Nephron (organoid): ENCODE measurements around the gene GALNT9.

Source experiments
- H3K27ac Mint-ChIP-seq, 3 experiments: 2 replicates each; pipeline ENCODE4 v1.8.0; 2020; ENCODE audit warnings: mixed read lengths in 3 of 3, mild to moderate bottlenecking in 2 of 3, moderate library complexity in 1 of 3
- H3K27me3 Mint-ChIP-seq: 2 replicates; pipeline ENCODE4 v1.8.0; 2021; ENCODE audit warnings: low read depth, mild to moderate bottlenecking, moderate library complexity, mixed read lengths
- H3K36me3 Mint-ChIP-seq: 2 replicates; pipeline ENCODE4 v1.8.0; 2020; ENCODE audit warnings: low read depth, mixed read lengths
- H3K4me1 Mint-ChIP-seq: 2 replicates; pipeline ENCODE4 v1.8.0; 2020; ENCODE audit warnings: mixed read lengths
- H3K4me3 Mint-ChIP-seq, 3 experiments: 2 replicates each; pipeline ENCODE4 v1.8.0; 2020; ENCODE audit warnings: mild to moderate bottlenecking in 3 of 3, mixed read lengths in 3 of 3, moderate library complexity in 2 of 3
- H3K9me3 Mint-ChIP-seq: 2 replicates; pipeline ENCODE4 v1.8.0; 2020; ENCODE audit warnings: mixed read lengths
- TF ChIP-seq, protein P1 (sequence below), 3 experiments: fragments of 200-600 bp; sonication (generic); IDR thresholded peaks; one replicate each; pipeline ENCODE4 v1.5.0; 2021; ENCODE audit warnings: antibody characterized with exemption in 3 of 3; ENCODE audit not compliant: unreplicated experiment in 3 of 3

The GALNT9 gene

DNA sequence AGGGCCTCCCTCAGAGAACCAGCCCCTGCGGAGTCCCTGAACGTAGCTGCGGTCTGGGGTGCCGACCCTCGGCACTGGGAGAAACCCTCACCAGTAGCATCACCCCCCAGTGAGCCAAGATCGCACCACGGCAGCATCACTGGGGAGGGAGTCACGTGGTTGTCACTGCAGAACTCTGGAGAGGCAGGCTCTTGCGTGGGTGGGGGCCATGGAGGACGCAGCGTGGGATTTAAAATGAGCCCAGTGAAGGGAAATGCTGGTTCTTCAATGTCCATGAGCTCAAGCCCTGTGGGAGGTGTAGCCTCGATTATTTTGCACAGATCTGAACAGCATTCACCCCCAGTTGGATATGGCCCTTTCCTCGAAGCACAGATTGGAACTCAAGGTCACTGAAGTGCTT, 3.9 kb upstream of the GALNT9 start:
- Mint-ChIP-seq H3K27me3 (peaks cover 84% of the 10 kb centered on the region), H3K4me3 (no peak overlapping the region), H3K36me3 (no peaks in the 10 kb centered on the region), H3K9me3 (peaks cover 12% of the 10 kb centered on the region), H3K4me1 (peaks cover 11% of the 10 kb centered on the region), H3K27ac (no peak overlapping the region)
- TF ChIP-seq, protein P1, sequence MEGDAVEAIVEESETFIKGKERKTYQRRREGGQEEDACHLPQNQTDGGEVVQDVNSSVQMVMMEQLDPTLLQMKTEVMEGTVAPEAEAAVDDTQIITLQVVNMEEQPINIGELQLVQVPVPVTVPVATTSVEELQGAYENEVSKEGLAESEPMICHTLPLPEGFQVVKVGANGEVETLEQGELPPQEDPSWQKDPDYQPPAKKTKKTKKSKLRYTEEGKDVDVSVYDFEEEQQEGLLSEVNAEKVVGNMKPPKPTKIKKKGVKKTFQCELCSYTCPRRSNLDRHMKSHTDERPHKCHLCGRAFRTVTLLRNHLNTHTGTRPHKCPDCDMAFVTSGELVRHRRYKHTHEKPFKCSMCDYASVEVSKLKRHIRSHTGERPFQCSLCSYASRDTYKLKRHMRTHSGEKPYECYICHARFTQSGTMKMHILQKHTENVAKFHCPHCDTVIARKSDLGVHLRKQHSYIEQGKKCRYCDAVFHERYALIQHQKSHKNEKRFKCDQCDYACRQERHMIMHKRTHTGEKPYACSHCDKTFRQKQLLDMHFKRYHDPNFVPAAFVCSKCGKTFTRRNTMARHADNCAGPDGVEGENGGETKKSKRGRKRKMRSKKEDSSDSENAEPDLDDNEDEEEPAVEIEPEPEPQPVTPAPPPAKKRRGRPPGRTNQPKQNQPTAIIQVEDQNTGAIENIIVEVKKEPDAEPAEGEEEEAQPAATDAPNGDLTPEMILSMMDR (IDR thresholded peaks at IDR 0.05; ENCODE audit: unreplicated experiment in 3 of 3): no peak

GRCh38 chr12:132330549-132330881, 1.1 kb upstream of the GALNT9 start:
- peaks cover 12% of the 10 kb centered on the region for H3K9me3 Mint-ChIP-seq
- H3K4me3 Mint-ChIP-seq: peak overlapping the region; percentile 9 to 38 (median 23)
- H3K36me3 Mint-ChIP-seq: no peaks in the 10 kb centered on the region
- TF ChIP-seq, protein P1 (IDR thresholded peaks at IDR 0.05; ENCODE audit: unreplicated experiment in 3 of 3): no peak
- H3K4me1 Mint-ChIP-seq: peaks cover 22% of the 10 kb centered on the region
- peaks cover 85% of the 10 kb centered on the region for H3K27me3 Mint-ChIP-seq
- H3K27ac Mint-ChIP-seq: no peak overlapping the region

DNA sequence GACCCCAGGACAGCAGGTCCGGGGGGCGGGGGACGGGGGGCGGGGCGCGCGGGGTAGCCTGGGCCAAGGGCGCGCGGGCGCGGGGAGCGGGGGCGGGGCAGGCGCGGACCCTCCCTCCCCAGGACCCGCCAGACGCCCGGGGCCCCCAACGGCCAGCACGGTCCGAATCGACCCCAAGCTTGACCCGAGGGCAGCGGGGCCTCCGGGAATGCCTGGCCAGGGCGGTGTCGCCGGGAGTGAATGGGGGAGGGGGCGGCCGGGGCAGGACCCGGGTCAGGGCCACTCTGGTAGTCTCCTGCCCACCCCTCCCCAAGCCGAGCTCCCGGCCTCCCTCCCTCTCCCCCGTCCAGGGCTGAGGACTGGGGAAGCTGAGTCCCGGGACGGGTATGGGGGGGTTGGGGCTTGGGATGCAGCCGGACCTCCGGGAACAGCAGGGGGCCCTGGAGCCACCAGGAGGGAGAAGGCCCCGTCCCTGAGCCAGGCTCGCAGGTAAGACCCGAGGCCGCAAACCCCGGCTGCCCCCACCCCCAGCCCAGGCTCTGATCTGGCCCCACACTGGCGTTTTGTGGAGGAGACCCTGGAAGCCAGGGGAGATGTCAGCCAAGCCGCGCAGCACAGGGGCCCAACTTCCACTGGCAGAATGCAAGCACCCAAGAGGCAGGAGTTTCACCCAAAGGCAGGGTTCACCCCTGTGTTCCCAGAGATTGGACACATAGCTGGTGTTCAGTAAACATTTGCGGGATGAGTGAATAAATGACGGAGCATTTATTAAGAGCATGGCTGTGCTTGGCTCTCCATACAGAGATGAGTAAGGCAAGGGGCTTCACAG, 545 bp upstream of the GALNT9 start:
- peaks cover 22% of the 10 kb centered on the region for H3K4me1 Mint-ChIP-seq
- H3K27ac Mint-ChIP-seq: no peak overlapping the region
- peaks cover 85% of the 10 kb centered on the region for H3K27me3 Mint-ChIP-seq

DNA sequence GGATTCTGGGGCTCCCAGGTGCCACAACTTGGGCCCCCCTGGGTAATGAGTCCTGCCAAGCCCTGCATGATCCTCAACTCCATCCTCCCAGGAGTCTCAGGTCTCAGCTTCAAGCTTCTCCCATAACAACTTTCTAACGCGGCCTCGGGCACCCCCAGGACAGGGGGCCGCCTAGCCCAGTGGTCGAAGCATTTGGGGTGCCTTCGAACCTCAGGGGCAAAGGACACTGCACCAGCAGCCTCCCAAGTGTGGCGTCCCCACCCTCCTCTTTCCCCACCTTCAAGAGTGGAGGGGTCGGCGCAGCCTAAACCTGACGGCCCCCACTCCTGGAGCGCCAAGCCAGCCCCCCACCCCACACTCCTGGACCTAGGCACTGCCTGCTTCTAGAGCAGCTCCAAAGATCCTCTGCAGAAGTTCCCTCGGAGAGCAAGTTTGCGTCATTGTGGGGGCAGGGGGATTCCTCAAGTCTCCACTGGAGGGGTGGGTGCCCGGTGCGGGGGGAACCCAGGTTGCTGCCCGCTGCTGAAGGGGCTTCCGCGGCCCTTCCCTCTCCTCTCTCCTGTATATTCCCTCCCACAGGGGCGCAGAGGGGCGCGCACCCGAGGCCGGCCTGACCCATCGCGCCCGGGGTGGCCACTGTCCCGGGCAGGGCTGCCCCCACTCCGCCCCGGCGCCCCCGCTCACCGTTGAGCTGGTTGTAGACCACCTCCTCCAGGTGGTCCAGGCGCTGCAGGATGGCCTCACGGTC, 933 bp downstream of the GALNT9 start:
- TF ChIP-seq, protein P1 (IDR thresholded peaks at IDR 0.05; ENCODE audit: unreplicated experiment in 3 of 3): no peak
- H3K27me3 Mint-ChIP-seq: peaks cover 80% of the 10 kb centered on the region
- H3K27ac Mint-ChIP-seq: no peak overlapping the region
- peak overlapping the region in 1 of 3 experiments; percentile 35 for H3K4me3 Mint-ChIP-seq
- H3K9me3 Mint-ChIP-seq: peaks cover 10% of the 10 kb centered on the region
- H3K4me1 Mint-ChIP-seq: peaks cover 27% of the 10 kb centered on the region
- H3K36me3 Mint-ChIP-seq: no peaks in the 10 kb centered on the region

More for the DNA sequence above, 545 bp upstream of the GALNT9 start:
- no peaks in the 10 kb centered on the region for H3K36me3 Mint-ChIP-seq
- peak overlapping the region in 2 of 3 experiments; percentile 10 to 23 for H3K4me3 Mint-ChIP-seq
- TF ChIP-seq, protein P1 (IDR thresholded peaks at IDR 0.05; ENCODE audit: unreplicated experiment in 3 of 3): no peak
- peaks cover 10% of the 10 kb centered on the region for H3K9me3 Mint-ChIP-seq

- no peaks in the 10 kb centered on the region for H3K36me3 Mint-ChIP-seq
- peaks cover 84% of the 10 kb centered on the region for H3K27me3 Mint-ChIP-seq
- H3K9me3 Mint-ChIP-seq: peaks cover 10% of the 10 kb centered on the region
- H3K4me3 Mint-ChIP-seq: peak overlapping the region; percentile 38 to 53 (median 46)
- no peak overlapping the region for H3K27ac Mint-ChIP-seq
- TF ChIP-seq, protein P1 (IDR thresholded peaks at IDR 0.05; ENCODE audit: unreplicated experiment in 3 of 3): no peak
- H3K4me1 Mint-ChIP-seq: peaks cover 35% of the 10 kb centered on the region
Measured at GRCh38 chr12:132327336-132328171, 1.8 kb downstream of the GALNT9 start.
